ENCODE results near the gene NOC3L. TPM values are rescaled to one million over a fixed set of nuclear protein-coding genes. Genes with fewer than 3 reads are reported as not detected.

Gene NOC3L
- total and polyA plus RNA-seq, 4 donors: 3.6 to 14.7 (median 7.2) TPM

GRCh38 chr10:94316560-94316959 is 46.2 kb downstream of the NOC3L start (continued):
- TF ChIP-seq ZBTB33 (IDR thresholded peaks at IDR 0.05) (no peak), GABPA (IDR thresholded peaks at IDR 0.05 in 1 of 2, conservative IDR thresholded peaks at IDR 0.05 in 1 of 2) (no peak)

DNA sequence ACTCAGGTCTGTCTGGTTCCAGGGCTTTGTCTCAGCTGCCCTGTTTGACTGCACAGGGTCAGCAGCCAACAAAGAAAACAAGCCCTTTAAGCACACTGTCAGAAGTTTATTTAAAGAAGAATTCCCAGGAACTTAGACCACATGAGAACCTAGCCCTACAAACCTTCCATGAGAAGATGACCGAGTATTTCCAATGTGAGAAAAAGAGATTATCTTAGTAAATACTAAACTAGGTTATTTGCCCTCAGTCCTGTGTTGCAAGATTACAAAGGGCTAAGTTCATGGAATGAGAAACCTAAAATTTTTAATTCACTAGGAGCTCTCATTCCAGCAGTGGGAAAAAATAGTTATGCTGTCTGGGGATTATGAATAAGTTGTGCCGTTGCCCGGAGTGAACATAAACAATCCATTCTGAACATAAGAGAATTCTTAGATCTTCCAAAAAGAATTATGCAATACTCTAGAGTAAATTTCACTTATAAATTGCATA is 46.7 kb downstream of the NOC3L start:
- no peak overlapping the region for H3K9ac ChIP-seq (ENCODE audit: low read depth in 1 of 2, low read length in 2 of 2)
- no peak for DNase-seq (ENCODE audit: low spot score)
- no peak for TF ChIP-seq TAF1 (conservative IDR thresholded peaks at IDR 0.05)
- TF ChIP-seq HNF4A (conservative IDR thresholded peaks at IDR 0.05): peak; percentile 92 to 93
- TF ChIP-seq, protein P1, sequence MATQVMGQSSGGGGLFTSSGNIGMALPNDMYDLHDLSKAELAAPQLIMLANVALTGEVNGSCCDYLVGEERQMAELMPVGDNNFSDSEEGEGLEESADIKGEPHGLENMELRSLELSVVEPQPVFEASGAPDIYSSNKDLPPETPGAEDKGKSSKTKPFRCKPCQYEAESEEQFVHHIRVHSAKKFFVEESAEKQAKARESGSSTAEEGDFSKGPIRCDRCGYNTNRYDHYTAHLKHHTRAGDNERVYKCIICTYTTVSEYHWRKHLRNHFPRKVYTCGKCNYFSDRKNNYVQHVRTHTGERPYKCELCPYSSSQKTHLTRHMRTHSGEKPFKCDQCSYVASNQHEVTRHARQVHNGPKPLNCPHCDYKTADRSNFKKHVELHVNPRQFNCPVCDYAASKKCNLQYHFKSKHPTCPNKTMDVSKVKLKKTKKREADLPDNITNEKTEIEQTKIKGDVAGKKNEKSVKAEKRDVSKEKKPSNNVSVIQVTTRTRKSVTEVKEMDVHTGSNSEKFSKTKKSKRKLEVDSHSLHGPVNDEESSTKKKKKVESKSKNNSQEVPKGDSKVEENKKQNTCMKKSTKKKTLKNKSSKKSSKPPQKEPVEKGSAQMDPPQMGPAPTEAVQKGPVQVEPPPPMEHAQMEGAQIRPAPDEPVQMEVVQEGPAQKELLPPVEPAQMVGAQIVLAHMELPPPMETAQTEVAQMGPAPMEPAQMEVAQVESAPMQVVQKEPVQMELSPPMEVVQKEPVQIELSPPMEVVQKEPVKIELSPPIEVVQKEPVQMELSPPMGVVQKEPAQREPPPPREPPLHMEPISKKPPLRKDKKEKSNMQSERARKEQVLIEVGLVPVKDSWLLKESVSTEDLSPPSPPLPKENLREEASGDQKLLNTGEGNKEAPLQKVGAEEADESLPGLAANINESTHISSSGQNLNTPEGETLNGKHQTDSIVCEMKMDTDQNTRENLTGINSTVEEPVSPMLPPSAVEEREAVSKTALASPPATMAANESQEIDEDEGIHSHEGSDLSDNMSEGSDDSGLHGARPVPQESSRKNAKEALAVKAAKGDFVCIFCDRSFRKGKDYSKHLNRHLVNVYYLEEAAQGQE (IDR thresholded peaks at IDR 0.05): peak; percentile 22
- TF ChIP-seq JUND (IDR thresholded peaks at IDR 0.05): peak; percentile 89 to 97
- TF ChIP-seq EGR1 (IDR thresholded peaks at IDR 0.05; ENCODE audit: low read depth in 2 of 2): peak in 1 of 2 donors; percentile 68
- peak; percentile 70 to 80 for TF ChIP-seq RXRA (IDR thresholded peaks at IDR 0.05)
- peak; percentile 57 for TF ChIP-seq ATF3 (IDR thresholded peaks at IDR 0.05)
- peak; percentile 46 for TF ChIP-seq SP1 (IDR thresholded peaks at IDR 0.05)
- peak; percentile 43 for TF ChIP-seq YY1 (IDR thresholded peaks at IDR 0.05)
- TF ChIP-seq FOXA1 (IDR thresholded peaks at IDR 0.05): no peak
- no peak for TF ChIP-seq CTCF (IDR thresholded peaks at IDR 0.05; ENCODE audit: low read depth, low read length, missing input control)
- TF ChIP-seq HNF4G (IDR thresholded peaks at IDR 0.05): peak; percentile 29
- TF ChIP-seq RAD21 (IDR thresholded peaks at IDR 0.05): peak; percentile 38 to 42
- no peak for TF ChIP-seq GABPA (IDR thresholded peaks at IDR 0.05 in 1 of 2, conservative IDR thresholded peaks at IDR 0.05 in 1 of 2)
- TF ChIP-seq, protein P2, sequence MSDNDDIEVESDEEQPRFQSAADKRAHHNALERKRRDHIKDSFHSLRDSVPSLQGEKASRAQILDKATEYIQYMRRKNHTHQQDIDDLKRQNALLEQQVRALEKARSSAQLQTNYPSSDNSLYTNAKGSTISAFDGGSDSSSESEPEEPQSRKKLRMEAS (IDR thresholded peaks at IDR 0.05): peak; percentile 21
- peak; percentile 54 for TF ChIP-seq ZBTB33 (IDR thresholded peaks at IDR 0.05)
- TF ChIP-seq FOXA2 (IDR thresholded peaks at IDR 0.05): peak; percentile 53
- peak; percentile 55 for TF ChIP-seq NR2F2 (IDR thresholded peaks at IDR 0.05)
- no peaks in the 10 kb centered on the region for H3K36me3 ChIP-seq (ENCODE audit: control insufficient read depth in 4 of 4, insufficient read depth in 3 of 4, low read depth in 1 of 4, low read length in 3 of 4)
- H3K4me1 ChIP-seq (ENCODE audit: control insufficient read depth in 4 of 4, insufficient read depth in 4 of 4, low read length in 3 of 4): peaks cover 2 to 19% (median 16%) of the 10 kb centered on the region in 4 donors
- H3K4me3 ChIP-seq (ENCODE audit: low read depth in 1 of 3, low read length in 3 of 3): no peak overlapping the region
- H3K27me3 ChIP-seq (ENCODE audit: control insufficient read depth in 4 of 4, insufficient read depth in 4 of 4, low read length in 3 of 4): no peaks in the 10 kb centered on the region
- H3K27ac ChIP-seq (ENCODE audit: low read depth in 1 of 2, low read length in 2 of 2): peak overlapping the region in 1 of 2 donors; percentile 34
- no peaks in the 10 kb centered on the region for H3K9me3 ChIP-seq (ENCODE audit: control insufficient read depth in 4 of 4, low read length in 3 of 4)
- WGBS: 27% methylated on average over 3 of the region's 3 CpGs

Measured in liver (tissue), 9 donors.